RCC 7860 (cell line): ENCODE data around the gene ARCN1.
"Not testable (repeated sequence)": the region's sequence is repeated elsewhere in the genome, so short reads cannot be mapped to it uniquely, and the experiment has no call there.

Source experiments
- DNase-seq: peaks from one replicate; pipeline ENCODE4 v3.0.0-alpha.2; 2015; ENCODE audit warnings: low spot score
- FAIRE-seq: peaks from 2 replicates; lab custom pipeline; 2012; peaks lifted over from hg19 to GRCh38; lab: Jason Lieb, UNC

ARCN1 gene

DNA sequence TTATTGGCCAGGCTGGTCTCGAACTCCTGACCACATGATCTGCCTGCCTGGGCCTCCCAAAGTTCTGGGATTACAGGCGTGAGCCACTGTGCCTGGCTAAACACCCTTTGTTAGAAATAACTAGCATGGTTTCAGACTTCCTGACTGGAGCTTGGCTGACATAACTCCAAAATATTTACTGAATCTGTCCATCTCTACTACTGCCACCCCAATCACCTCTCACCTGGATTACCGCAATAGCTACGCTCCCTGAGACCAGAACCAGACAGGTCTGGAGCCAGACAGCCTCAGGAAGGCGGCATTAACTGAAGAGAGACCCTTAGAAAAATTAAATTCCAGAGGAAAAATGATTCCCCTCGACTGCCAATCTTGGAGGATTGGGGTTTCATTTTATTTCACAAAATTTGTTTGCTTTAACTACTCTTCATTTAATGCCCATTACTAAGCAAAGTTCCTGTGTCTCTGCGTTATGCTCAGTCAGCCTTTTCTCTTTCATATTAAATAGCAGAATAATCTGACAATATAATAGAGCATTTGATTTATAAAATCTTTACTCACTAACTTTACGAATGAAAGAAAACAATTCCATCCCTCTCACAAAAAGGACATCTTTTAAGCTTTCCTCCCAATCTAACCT, 28.1 kb upstream of the ARCN1 start:
- DNase-seq (no peak), FAIRE-seq (no peak)

DNA sequence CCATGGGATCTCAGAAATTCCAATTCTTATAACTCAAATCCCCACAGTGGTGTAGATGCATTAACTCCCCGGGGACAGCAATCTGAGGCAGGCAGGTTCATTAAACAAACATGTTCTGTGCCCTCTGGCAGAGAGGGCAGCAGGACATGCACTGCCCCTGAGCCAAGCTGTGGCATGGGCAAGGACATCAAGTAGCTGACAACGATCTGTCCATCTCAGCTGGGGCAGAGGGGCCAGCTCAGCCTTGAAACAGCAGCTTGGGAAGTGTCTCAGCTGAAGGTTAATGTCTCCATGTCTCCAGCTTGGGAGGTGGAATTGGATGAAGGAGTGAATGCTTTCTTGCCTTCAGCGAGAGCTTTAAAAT, 27.6 kb upstream of the ARCN1 start:
- DNase-seq (no peak), FAIRE-seq (no peak)

DNA sequence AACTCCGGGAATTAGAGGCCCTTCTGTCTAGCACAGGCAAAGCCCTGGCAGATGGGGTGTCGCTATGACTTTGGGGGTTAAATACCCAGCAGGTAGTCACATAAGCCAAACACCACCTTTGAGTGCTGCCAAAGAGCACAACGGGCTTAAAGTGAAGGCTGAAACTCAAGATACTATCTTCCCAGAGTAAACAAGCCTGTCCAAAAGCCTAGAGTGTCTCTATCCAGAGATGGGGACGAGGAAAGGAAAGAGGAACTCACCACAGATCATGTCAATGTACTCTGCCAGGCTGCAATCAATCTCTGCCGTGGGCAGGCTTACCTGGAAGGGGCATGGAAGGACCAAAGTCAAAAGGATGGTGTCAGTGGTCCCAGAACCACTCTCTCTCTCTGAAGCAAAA, 26.7 kb upstream of the ARCN1 start:
- DNase-seq: no peak
- FAIRE-seq: no peak

GRCh38 chr11:118547132-118547531, 25.1 kb upstream of the ARCN1 start:
- FAIRE-seq (no peak), DNase-seq (no peak)

DNA sequence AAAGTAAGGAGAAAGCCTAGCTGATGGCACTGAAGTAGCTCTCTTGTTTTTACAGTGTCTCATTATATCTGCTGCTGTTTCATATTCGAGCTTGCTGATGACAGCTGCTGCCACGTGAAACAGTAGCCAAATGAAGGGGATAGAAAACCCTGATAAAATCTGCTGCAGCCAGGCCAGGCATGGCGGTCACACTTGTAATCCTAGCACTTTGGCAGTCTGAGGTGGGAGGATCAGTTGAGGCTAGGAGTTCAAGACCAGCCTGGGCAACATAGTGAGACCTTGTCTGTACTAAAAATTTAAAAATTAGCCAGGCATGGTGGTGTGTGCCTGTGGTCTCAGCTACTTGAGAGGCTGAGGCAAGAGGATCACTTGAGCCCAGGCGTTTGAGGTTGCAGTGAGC, 19.9 kb upstream of the ARCN1 start:
- DNase-seq: no peak
- no peak for FAIRE-seq

GRCh38 chr11:118560806-118561205, 11.4 kb upstream of the ARCN1 start:
- no peak for DNase-seq
- FAIRE-seq: no peak

- FAIRE-seq (no peak), DNase-seq (no peak)
Measured at GRCh38 chr11:118565051-118565450, 7.2 kb upstream of the ARCN1 start.

DNA sequence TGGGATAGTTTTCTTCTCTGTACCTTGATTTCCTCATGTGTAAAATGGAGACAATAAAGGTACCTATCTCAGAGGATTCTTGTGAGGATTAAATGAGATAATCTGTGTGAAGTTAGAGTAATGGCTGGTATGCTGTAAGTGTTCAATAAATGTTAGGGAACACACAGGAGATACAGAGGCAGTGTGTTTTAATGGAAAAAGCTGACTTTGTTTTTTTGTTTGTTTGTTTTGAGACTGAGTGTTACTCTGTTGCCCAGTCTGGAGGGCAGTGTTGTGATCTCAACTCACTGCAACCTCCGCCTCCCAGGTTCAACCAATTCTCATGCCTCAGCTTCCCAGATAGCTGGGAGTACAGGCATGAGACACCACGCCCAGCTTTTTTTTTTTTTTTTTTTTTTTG, 2.5 kb upstream of the ARCN1 start:
- no peak for FAIRE-seq
- no peak for DNase-seq

DNA sequence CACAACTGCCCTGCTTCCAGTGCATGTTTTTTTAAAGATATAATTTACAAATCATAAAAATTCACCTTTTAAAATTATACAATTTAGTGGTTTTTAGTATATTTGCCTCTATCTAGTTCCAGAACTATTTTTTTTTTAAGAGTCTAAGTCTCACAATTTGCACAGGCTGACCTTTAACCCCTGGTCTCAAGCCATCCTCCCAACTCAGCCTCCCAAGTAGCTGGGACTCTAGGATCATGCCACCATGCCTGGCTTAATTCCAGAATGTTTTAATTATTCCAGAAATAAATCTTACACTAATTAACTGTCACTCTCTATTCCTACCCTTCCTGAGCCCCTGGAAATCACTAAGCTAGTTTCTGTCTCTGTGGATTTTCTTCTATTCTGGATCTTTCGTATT, 1.4 kb upstream of the ARCN1 start:
- FAIRE-seq (no peak), DNase-seq (no peak)

DNA sequence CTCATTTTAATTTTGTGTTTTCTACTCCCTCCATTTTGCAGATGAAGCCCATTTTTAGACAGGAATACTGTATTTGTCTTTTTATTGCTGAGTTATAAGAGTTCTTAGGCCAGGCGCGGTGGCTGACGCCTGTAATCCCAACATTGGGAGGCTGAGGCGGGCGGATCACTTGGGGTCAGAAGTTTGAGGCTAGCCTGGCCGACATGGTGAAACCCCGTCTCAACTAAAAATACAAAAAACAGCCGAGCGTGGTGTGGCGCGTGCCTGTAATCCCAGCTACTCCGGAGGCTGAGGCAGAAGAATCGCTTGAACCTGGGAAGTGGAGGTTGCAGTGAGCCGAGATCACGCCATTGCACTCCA, 528 bp upstream of the ARCN1 start:
- DNase-seq, FAIRE-seq: not testable (repeated sequence)

DNA sequence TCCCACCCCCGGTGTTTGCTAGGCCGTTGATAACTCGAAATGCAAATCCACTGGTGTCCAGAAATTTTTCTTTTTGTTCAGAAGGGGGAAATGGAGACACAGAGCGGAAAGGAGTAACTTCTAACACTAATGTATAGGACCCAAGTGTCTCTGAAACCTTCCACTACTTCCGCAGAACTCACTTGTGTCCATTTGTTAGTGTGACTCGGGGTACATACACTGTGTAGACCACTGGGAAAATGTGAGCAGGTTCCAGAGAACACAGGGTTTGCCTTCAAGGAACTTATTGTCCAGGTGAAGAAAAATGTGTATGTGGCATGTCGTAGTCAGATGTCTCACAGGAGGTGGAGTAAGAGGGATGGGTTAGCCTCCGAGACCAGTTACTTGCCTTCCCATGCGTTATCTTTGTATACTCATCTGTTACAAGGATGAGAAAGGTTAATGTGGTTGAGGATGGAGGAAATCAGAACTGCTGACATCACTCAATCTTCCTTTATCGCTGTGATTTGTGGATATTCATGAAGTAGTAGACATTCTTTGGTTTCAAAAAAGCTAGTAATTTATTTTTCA, 857 bp downstream of the ARCN1 start:
- no peak for FAIRE-seq
- DNase-seq: peak; percentile 59

GRCh38 chr11:118574636-118575035, 2.4 kb downstream of the ARCN1 start:
- DNase-seq (no peak), FAIRE-seq (no peak)

DNA sequence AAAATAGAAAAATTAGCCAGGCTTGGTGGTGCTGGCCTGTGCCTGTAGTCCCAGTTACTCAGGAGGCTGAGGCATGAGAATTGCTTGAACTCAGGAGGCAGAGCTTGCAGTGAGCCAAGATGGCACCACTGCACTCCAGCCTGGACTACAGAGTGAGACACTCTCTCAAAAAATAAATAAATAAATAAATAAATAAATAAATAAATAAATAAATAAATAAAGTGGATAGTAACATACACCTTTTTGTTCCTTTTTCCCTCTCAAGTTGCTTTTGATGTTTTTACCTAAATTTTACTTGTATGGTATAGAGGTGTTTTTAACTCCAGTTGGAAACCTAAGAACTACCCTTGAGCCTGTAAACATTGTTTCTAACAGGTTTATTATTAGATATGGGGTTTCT, 5.8 kb downstream of the ARCN1 start:
- not testable (repeated sequence) for DNase-seq, FAIRE-seq

DNA sequence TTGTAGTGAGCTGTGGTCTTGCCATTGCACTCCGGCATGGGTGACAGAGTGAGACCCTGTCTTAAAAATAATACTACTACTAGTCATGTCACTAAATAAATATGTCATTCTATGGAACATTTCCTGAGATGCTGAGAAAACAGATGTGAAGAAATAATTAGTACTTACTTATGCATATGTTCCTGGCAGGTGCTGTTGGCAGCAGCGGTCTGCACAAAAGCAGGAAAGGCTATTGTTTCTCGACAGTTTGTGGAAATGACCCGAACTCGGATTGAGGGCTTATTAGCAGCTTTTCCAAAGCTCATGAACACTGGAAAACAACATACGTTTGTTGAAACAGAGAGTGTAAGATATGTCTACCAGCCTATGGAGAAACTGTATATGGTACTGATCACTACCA, 8.8 kb downstream of the ARCN1 start:
- FAIRE-seq (no peak), DNase-seq (no peak)

GRCh38 chr11:118587952-118588351, 15.7 kb downstream of the ARCN1 start:
- no peak for DNase-seq
- no peak for FAIRE-seq

DNA sequence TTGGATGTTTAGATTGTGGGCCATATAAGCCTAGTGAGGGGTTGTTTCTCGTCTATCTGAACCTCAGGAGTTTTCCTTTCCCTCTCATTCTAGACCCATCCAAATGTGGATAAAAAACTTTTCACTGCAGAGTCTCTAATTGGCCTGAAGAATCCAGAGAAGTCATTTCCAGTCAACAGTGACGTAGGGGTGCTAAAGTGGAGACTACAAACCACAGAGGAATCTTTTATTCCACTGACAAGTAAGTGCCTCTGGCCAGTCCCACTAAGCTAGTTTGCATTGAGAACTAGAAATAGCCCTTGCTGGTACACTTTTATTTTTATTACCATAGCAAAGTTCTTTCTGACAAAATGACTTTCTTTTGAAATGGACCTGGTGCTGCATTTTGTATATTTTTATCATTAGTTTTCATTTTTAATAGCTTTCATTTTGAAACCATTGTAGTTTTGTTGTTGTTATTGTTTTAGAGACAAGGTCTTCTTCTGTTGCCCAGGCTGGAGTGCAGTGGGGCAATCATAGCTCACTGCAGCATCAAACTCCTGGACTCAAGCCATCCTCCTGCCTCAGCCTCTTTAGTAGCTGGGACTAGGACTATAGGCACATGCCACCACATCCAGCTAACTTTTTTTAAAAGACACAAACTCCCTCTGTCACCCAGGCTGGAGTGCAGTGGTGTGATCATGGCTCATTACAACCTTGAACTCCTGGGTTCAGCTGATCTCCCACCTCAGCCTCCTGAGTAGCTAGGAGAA, 20.6 kb downstream of the ARCN1 start:
- DNase-seq (no peak), FAIRE-seq (no peak)

DNA sequence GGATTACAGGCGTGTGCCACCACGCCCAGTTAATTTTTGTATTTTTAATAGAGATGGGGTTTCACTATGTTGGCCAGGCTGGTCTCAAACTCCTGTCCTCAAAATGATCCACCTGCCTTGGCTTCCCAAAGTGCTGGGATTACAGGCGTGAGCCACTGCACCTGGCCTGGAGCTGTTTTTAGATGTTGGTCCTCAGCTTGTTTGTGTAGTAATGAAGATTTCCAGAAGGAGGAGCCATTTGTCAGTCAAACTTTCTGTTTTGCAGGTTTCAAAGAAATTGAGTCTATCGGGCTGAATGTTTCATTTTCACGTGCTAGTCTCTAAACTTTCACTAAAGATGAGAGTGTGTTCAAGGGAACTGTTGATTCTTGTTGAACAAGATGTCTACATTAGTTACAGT, 22.8 kb downstream of the ARCN1 start:
- not testable (repeated sequence) for FAIRE-seq
- DNase-seq: peak; percentile 19

GRCh38 chr11:118596224-118597146, 24.3 kb downstream of the ARCN1 start:
- FAIRE-seq (no peak), DNase-seq (no peak)

DNA sequence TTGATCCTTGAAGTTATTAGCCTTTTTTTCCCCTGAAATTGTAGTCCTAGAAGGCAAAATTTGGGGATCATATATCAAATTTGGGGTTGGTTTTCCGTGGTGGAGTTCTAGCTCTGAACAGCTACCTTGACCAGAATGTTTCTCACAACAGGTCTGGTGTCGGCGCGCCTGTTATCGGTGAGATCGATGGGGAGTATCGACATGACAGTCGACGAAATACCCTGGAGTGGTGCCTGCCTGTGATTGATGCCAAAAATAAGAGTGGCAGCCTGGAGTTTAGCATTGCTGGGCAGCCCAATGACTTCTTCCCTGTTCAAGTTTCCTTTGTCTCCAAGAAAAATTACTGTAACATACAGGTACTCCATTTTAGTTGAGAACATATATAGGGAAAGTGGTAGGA, 25.3 kb downstream of the ARCN1 start:
- DNase-seq (no peak), FAIRE-seq (no peak)

GRCh38 chr11:118602331-118602730, 30.1 kb downstream of the ARCN1 start:
- FAIRE-seq: no peak
- DNase-seq: no peak

DNA sequence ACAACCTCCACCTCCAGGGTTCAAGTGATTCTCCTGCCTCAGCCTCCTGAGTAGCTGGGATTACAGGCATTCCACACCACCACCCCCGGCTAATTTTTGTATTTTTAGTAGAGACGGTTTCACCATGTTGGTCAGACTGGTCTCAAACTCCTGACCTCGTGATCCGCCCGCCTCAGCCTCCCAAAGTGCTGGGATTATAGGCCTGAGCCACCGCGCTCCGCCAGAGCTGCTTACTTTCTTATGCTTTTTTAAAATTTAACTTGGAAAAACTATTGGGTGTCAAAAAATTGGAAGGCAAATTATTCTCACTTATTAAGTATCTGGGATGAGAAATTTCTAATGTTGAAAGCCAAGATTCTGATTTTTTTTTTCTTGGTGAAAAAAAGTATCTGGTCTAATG, 31.5 kb downstream of the ARCN1 start:
- not testable (repeated sequence) for DNase-seq, FAIRE-seq
